DMS53 (cell line): ENCODE data around the gene GPR68.
"Not testable (repeated sequence)": the region's sequence is repeated elsewhere in the genome, so short reads cannot be mapped to it uniquely, and the experiment has no call there.

ENCODE experiments used
- DNase-seq: peaks from one replicate; lab custom pipeline; 2025; lab: John Stamatoyannopoulos, UW

GPR68 gene

DNA sequence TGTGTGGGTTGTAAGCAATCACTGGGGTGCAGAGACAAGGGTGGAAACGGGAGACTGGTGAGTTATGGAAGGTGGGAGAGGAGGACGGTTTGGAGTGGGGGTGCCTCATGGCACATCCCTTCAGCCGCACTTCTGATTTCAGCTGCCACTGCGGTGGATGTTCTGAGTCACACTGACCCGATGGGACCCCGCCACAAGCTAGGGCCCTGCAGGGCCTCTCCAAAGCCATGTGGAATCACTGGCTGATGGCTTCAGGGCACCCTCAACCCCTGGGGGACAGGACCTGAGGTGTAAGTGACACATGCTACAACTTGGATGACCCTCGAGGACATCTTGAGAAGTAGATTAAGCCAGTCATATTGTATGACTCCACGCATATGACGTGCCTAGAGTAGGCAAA, 53.7 kb downstream of the GPR68 start:
- no peak for DNase-seq

DNA sequence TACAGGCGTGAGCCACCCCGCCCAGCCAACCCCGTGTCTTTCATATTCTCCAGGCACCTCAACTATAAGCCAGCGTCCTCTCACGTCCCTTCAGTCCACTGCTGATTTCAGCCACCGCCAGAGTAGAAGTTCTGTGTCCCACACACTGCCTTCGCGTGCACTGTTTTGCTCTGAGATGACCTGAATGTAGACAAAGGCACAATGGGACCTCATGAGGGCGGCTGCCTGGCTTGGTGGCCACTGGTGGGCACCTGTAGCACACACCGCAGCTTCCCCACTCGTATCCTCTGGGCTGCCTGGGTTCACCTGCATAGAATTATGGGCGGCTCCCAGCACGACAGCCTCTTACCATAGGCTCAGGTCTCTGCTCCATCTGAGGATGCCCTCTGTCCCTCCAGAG, 57.2 kb downstream of the GPR68 start:
- DNase-seq: no peak

DNA sequence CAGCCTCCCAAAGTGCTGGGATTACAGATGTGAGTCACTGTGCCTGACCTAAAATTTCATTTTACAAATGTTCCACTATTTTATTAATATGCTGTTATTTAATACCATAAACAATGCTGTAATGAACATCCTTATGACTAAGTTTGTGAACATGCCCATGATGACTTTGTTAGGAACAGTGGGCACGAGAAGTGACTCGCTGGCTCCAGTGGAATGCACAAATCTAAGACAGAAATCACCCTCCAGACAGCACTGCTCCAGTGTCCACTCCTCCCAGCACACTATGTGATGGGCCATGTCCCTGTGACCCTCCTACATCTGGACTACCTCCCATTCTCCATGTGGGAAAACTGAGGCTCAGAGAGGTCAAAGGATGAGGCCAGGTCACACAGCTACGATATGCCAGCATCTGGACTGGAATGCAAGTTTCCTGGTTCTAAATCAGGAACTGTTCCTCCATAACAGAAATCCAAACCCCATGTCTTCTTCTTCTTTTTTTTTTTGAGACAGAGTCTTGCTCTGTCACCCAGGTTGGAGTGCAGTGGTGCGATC, 57.9 kb downstream of the GPR68 start:
- DNase-seq: no peak

- DNase-seq: no peak
Observed at GRCh38 chr14:91185721-91186120, 58.8 kb downstream of the GPR68 start.

- no peak for DNase-seq
Observed at GRCh38 chr14:91184559-91184958, 59.9 kb downstream of the GPR68 start.

DNA sequence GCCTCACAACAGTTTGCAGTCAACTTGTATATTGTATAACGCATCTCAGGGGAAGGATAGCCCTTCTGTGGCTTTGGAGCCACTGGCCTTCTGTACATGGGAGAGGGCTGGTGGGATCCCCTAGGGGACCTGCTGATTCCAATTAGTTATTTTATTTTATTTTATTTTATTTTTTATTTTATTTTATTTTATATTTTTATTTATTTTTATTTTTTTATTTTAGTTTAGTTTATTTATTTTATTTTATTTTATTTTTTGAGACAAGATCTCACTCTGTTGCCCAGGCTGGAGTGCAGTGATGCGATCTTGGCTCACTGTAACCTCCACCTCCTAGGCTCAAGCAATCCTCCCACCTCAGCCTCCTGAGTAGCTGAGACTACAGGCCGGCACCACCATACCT, 61.8 kb downstream of the GPR68 start:
- not testable (repeated sequence) for DNase-seq
